Measurements from ENCODE around the gene SMKR1.

The SMKR1 gene

DNA sequence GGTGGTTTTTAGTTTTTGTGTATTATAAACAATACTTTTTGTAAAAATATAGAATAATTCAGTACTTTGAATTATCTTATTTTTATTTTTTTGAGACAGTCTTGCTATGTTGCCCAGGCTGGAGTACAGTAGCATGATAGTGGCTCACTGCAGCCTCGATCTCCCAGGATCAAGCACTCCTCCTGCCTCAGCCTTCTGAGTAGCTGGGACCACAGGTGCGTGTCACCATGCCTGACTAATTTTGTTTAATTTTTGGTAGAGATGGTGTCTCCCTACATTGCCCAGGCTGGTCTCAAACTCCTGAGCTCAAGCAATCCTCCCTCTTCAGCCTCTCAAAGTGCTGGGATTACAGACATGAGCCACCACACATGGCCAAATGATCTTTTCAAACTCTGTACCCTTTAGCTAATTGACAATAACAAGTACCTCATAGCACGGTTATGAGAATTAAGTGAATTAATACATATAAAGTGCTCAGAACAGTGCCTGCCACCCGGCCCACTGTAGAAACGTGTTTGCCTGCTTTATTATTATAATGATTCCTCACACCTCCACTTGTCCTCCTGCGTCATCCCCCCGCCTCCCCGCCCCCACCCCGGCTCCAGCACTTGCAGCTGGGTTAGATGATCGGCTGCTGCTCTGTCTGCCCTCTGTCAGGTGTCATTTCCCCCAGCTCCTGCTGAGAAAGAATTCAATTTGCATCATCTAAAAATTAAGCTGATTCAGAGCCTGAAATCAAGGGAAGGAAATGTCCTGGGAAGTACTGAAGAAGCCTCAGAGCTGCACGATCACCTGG is 55.6 kb downstream of the SMKR1 start:
- Histone ChIP-seq H3K27me3 (ENCODE audit: insufficient read depth, low read length, poor library complexity) (no peaks in the 10 kb centered on the region), H2AFZ (ENCODE audit: low read depth, low read length) (no peak overlapping the region), H4K20me1 (ENCODE audit: insufficient read depth, low read length) (no peaks in the 10 kb centered on the region), H3K9me3 (ENCODE audit: insufficient read depth, low read length, severe bottlenecking) (no peaks in the 10 kb centered on the region), H3K4me3 (ENCODE audit: low read depth in 1 of 2, low read length in 2 of 2) (no peak overlapping the region), H3K36me3 (ENCODE audit: insufficient read depth, low read length) (no peaks in the 10 kb centered on the region), H3K9ac (ENCODE audit: low read depth, low read length) (no peak overlapping the region), H3K27ac (ENCODE audit: low read length) (no peak overlapping the region), H3K4me2 (ENCODE audit: insufficient read depth, low read length) (no peak overlapping the region), H3K4me1 (ENCODE audit: insufficient read depth, low read length) (peaks cover 16% of the 10 kb centered on the region), H3K79me2 (ENCODE audit: insufficient read depth, low read length) (no peaks in the 10 kb centered on the region)
- no peak for TF ChIP-seq CTCF (IDR thresholded peaks at IDR 0.05; ENCODE audit: borderline replicate concordance, extremely low read depth, low read length, poor library complexity, severe bottlenecking)
- no peak for TF ChIP-seq EZH2 (IDR thresholded peaks at IDR 0.05; ENCODE audit: borderline replicate concordance, low read depth, low read length, severe bottlenecking)
- no peak for ATAC-seq (ENCODE audit: insufficient read depth, low read depth)
- DNase-seq, result no peak

- TF ChIP-seq EZH2 (IDR thresholded peaks at IDR 0.05; ENCODE audit: borderline replicate concordance, low read depth, low read length, severe bottlenecking) (no peak), CTCF (IDR thresholded peaks at IDR 0.05; ENCODE audit: borderline replicate concordance, extremely low read depth, low read length, poor library complexity, severe bottlenecking) (no peak)
- no peak for DNase-seq
- H3K9ac ChIP-seq (ENCODE audit: low read depth, low read length), result no peak overlapping the region
- no peak overlapping the region for H3K4me2 ChIP-seq (ENCODE audit: insufficient read depth, low read length)
- no peak overlapping the region for H3K27ac ChIP-seq (ENCODE audit: low read length)
- no peak for ATAC-seq (ENCODE audit: insufficient read depth, low read depth)
- H4K20me1 ChIP-seq (ENCODE audit: insufficient read depth, low read length), result no peaks in the 10 kb centered on the region
- H3K4me1 ChIP-seq (ENCODE audit: insufficient read depth, low read length), result peaks cover 5% of the 10 kb centered on the region; the same call in 1 of the 2 replicates
- H3K9me3 ChIP-seq (ENCODE audit: insufficient read depth, low read length, severe bottlenecking), result no peaks in the 10 kb centered on the region
- H3K79me2 ChIP-seq (ENCODE audit: insufficient read depth, low read length), result no peaks in the 10 kb centered on the region
- no peak overlapping the region for H2AFZ ChIP-seq (ENCODE audit: low read depth, low read length)
- peaks cover 3% of the 10 kb centered on the region for H3K27me3 ChIP-seq (ENCODE audit: insufficient read depth, low read length, poor library complexity)
- no peak overlapping the region for H3K4me3 ChIP-seq (ENCODE audit: low read depth in 1 of 2, low read length in 2 of 2)
- H3K36me3 ChIP-seq (ENCODE audit: insufficient read depth, low read length), result no peaks in the 10 kb centered on the region
Measured at GRCh38 chr7:129559564-129559963, 57.2 kb downstream of the SMKR1 start.

DNA sequence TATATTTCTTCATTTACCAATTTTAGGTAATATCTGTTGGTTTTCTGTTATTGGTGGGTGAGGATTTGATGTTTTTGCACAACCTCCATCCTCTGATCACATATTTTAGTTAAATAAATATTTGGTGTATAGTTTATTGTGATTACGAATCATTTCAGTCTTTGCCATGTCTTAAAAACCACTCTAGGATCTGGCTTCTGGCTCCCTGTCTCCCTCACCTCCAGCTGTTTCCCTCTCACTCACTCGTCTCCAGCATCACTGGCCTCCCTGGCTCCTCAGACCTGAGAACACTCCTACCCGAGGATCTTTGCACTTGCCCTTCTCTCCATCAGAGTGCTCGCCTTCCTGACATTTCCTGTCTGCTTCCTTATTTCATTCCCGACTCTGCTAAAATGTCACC is 58.5 kb downstream of the SMKR1 start:
- no peak for TF ChIP-seq CTCF (IDR thresholded peaks at IDR 0.05; ENCODE audit: borderline replicate concordance, extremely low read depth, low read length, poor library complexity, severe bottlenecking)
- TF ChIP-seq EZH2 (IDR thresholded peaks at IDR 0.05; ENCODE audit: borderline replicate concordance, low read depth, low read length, severe bottlenecking), result no peak
- Histone ChIP-seq H3K4me2 (ENCODE audit: insufficient read depth, low read length) (no peak overlapping the region), H4K20me1 (ENCODE audit: insufficient read depth, low read length) (no peaks in the 10 kb centered on the region), H3K79me2 (ENCODE audit: insufficient read depth, low read length) (no peaks in the 10 kb centered on the region), H3K27me3 (ENCODE audit: insufficient read depth, low read length, poor library complexity) (peaks cover 3% of the 10 kb centered on the region), H3K9me3 (ENCODE audit: insufficient read depth, low read length, severe bottlenecking) (no peaks in the 10 kb centered on the region), H3K4me1 (ENCODE audit: insufficient read depth, low read length) (no peaks in the 10 kb centered on the region), H3K4me3 (ENCODE audit: low read depth in 1 of 2, low read length in 2 of 2) (no peak overlapping the region), H2AFZ (ENCODE audit: low read depth, low read length) (no peak overlapping the region), H3K36me3 (ENCODE audit: insufficient read depth, low read length) (no peaks in the 10 kb centered on the region), H3K27ac (ENCODE audit: low read length) (no peak overlapping the region), H3K9ac (ENCODE audit: low read depth, low read length) (no peak overlapping the region)
- DNase-seq (no peak), ATAC-seq (ENCODE audit: insufficient read depth, low read depth) (no peak)

Measured in DND-41 (cell line).